T-helper 1 cell treated with Interleukin-12 subunit alpha and Interleukin-12 subunit beta and Interleukin-4 antibody, amounts not matched to agents 30 μg/mL and 1 μg/mL, for 36 hours (primary cell): ENCODE results near the gene CENPF.
"Not testable (repeated sequence)": the region's sequence is repeated elsewhere in the genome, so short reads cannot be mapped to it uniquely, and the experiment has no call there.

Source experiments
- H3K27ac Mint-ChIP-seq: one replicate; pipeline ENCODE4 v1.8.0; 2021; ENCODE audit warnings: mild to moderate bottlenecking, mixed read lengths
- H3K27me3 Mint-ChIP-seq: one replicate; pipeline ENCODE4 v1.8.0; 2021; ENCODE audit warnings: low read depth, mixed read lengths
- H3K36me3 Mint-ChIP-seq: one replicate; pipeline ENCODE4 v1.8.0; 2021; ENCODE audit warnings: low read depth, mixed read lengths
- H3K4me1 Mint-ChIP-seq: one replicate; pipeline ENCODE4 v1.8.0; 2021; ENCODE audit warnings: low read depth, mixed read lengths
- H3K4me3 Mint-ChIP-seq: one replicate; pipeline ENCODE4 v1.8.0; 2021; ENCODE audit warnings: mild to moderate bottlenecking, moderate library complexity, mixed read lengths
- H3K9me3 Mint-ChIP-seq: one replicate; pipeline ENCODE4 v1.8.0; 2021; ENCODE audit warnings: mixed read lengths

Gene CENPF

DNA sequence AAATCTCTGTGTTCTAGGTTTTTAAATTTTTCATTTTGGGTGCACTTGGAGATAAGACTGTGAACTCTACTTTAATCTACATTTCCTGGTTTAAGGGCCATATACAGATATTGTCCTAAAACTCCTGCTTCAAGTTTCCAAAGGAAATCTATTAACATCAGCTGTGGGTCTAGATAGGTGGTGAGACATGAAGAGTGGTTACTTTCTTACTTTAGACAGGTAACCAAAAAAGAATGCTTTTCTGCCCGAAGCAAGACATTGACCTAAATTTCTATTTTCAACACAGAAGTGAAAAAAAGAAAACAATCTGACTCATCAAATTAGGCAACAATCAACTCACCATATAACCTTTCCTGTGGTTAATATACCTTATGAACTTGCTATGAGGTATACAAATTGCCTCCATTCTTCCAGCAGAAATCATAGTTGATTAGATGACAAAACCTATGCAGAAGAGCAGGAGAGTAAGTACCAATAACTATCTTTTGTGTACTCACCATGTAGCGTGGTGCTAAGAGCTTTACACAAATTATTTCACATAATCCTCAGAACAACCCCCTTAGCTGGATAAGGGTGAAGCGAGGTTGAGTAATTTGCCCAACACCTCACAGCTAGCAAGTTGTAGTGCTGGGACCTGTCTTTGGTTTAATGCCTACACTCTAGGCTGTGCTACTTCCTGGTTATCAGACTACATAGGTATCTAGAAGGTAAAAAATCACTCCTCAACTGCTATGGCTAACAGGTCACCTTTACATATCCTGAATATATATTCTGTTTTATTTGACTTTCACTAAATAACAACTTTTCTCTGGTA lies 28.2 kb upstream of the CENPF start:
- Mint-ChIP-seq H3K36me3 (peaks cover 9% of the 10 kb centered on the region), H3K27me3 (peaks cover 5% of the 10 kb centered on the region), H3K4me3 (no peak overlapping the region), H3K27ac (no peak overlapping the region), H3K9me3 (peaks cover 20% of the 10 kb centered on the region), H3K4me1 (no peaks in the 10 kb centered on the region)

DNA sequence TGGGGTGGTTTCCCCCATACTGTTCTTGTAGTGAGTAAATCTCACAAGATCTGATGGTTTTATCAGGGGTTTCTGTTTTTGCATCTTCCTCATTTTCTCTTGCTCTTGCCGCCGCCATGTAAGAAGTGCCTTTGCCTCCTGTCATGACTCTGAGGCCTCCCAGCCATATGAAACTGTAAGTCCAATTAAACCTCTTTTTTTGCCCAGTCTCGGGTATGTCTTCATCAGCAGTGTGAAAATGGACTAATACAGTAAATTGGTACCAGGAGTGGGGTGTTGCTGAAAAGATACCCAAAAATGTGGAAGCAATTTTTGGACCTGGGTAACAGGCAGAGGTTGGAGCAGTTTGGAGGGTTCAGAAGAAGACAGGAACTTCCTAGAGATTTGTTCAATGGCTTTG lies 26.9 kb upstream of the CENPF start:
- H3K4me1 Mint-ChIP-seq, H3K36me3 Mint-ChIP-seq, H3K27ac Mint-ChIP-seq, H3K4me3 Mint-ChIP-seq, H3K27me3 Mint-ChIP-seq: not testable (repeated sequence)
- peaks cover 20% of the 10 kb centered on the region for H3K9me3 Mint-ChIP-seq

DNA sequence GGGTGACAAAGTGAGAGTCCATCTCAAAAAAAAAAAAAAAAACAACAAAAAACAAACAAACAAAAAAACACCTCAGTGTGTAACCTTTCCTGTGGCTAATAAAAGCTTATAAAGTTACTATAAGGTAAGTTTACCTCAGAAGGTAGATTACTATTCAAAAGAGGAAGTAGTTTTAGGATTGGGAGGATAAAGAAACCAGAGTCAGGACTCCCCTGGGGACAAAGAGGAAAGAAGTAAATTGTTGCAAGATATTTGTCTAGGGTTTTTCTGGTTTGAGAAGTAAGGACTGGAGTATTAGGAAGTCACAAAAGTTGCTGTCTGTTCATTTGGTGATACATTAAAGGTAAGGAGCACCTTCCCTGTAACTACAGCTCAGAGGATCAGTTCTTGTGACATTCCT lies 23.8 kb upstream of the CENPF start:
- Mint-ChIP-seq H3K4me1 (no peaks in the 10 kb centered on the region), H3K9me3 (peaks cover 20% of the 10 kb centered on the region), H3K27me3 (peaks cover 5% of the 10 kb centered on the region), H3K36me3 (peaks cover 9% of the 10 kb centered on the region), H3K27ac (no peak overlapping the region), H3K4me3 (no peak overlapping the region)

DNA sequence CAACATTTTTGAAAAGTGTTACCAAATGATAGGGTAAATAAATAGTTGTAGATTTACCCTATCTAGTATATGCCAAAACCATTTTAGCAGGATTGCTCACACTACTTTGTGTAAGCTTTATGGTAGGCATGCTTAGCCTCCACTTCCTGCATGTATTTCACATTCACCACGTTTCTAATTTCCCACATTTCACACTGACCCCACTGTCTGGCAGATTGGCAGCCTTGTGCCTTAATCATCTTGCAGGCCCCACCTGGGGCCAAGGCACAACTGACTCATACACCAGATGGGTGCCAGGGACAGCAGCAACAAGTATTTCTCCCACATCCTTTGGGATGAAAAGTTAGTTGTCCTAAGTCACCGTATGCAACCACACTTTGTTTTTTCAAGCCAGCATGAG lies 21.2 kb upstream of the CENPF start:
- Mint-ChIP-seq H3K27ac (no peak overlapping the region), H3K4me1 (no peaks in the 10 kb centered on the region), H3K4me3 (no peak overlapping the region), H3K27me3 (peaks cover 4% of the 10 kb centered on the region), H3K36me3 (no peaks in the 10 kb centered on the region), H3K9me3 (peaks cover 2% of the 10 kb centered on the region)

DNA sequence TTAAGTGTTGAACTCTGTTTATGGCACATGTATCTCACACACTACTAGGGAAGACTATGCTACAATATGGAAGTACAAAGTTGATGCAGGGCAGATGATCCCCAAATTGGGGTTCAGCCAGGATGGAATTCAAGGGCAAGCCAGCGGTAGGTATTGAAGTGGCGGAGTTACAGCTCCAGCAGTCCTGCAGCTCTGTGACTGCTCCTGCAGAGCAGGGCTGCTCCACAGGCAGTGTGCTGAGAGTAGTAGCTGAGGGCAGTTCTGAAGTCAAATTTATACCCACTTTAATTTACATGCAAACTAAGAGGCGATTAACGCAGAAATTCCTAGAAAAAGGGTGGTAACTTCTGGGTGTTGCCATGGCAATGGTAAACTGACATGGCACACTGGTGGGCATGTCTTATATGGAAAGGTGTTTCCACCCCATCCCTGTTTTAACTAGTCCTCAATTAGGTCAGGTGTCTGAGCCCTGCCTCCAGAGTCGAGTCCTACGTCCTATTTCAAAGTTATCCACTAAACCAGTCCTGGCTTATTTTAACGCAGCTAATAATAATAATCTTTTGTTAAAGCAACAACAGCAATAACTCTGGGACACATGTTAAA lies 20.6 kb upstream of the CENPF start:
- no peak overlapping the region for H3K4me3 Mint-ChIP-seq
- no peak overlapping the region for H3K27ac Mint-ChIP-seq
- no peaks in the 10 kb centered on the region for H3K36me3 Mint-ChIP-seq
- H3K9me3 Mint-ChIP-seq, result no peaks in the 10 kb centered on the region
- H3K4me1 Mint-ChIP-seq, result no peaks in the 10 kb centered on the region
- peaks cover 4% of the 10 kb centered on the region for H3K27me3 Mint-ChIP-seq

DNA sequence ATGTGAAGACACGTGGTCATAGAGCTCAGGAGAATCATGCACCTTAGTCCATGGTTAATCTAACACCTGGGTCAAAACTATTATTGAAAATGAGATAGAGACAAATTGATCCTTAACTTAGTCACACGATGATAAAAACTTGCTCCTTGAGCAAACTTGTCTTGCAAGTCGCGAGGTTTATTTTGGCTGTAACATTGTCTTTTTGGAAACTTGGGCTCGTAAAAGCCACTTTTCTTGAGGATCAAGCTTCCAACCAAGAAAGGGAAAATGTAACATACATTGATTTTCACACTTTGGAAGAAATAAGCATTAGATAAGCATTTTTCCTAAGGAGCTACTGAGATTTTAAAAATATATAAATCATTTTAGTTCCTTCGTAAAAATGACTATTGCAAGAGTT lies 19.9 kb upstream of the CENPF start:
- H3K27ac Mint-ChIP-seq, result no peak overlapping the region

DNA sequence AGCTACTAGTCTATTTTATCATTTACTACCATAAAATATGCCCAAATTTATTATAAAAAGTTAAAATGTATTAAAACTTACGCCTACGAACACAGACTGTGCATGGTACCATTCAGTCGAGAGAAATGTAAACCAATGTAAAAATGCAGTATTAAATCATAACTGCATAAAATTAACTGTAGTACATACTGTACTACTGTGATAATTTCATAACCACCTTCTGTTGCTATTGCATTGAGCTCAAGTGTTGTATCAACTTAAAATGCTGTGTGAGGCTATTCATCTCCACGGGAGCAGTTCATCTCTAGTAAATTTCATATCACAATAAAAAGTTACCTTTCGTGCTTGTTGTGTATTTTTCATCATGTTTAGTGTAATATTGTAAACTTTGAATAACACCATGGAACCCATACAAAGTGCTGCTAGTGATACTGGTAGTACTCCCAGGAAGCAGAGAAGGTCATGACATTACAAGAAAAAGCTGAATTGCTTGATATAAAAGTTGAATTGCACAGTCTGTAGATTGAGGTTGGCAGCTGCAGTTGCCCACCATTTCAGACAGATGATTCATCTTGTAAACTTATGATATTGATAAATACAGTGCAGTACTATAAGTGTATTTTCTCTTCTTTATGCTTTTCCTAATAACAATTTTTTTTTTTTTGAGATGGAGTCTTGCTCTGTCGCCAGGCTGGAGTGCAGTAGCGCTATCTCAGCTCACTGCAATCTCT lies 19.0 kb upstream of the CENPF start:
- Mint-ChIP-seq H3K36me3 (no peaks in the 10 kb centered on the region), H3K4me1 (no peaks in the 10 kb centered on the region), H3K27me3 (peaks cover 4% of the 10 kb centered on the region), H3K9me3 (no peaks in the 10 kb centered on the region), H3K4me3 (no peak overlapping the region), H3K27ac (no peak overlapping the region)

More for the DNA sequence above, 19.9 kb upstream of the CENPF start:
- Mint-ChIP-seq H3K4me3 (no peak overlapping the region), H3K4me1 (no peaks in the 10 kb centered on the region), H3K9me3 (no peaks in the 10 kb centered on the region), H3K27me3 (peaks cover 4% of the 10 kb centered on the region), H3K36me3 (no peaks in the 10 kb centered on the region)

DNA sequence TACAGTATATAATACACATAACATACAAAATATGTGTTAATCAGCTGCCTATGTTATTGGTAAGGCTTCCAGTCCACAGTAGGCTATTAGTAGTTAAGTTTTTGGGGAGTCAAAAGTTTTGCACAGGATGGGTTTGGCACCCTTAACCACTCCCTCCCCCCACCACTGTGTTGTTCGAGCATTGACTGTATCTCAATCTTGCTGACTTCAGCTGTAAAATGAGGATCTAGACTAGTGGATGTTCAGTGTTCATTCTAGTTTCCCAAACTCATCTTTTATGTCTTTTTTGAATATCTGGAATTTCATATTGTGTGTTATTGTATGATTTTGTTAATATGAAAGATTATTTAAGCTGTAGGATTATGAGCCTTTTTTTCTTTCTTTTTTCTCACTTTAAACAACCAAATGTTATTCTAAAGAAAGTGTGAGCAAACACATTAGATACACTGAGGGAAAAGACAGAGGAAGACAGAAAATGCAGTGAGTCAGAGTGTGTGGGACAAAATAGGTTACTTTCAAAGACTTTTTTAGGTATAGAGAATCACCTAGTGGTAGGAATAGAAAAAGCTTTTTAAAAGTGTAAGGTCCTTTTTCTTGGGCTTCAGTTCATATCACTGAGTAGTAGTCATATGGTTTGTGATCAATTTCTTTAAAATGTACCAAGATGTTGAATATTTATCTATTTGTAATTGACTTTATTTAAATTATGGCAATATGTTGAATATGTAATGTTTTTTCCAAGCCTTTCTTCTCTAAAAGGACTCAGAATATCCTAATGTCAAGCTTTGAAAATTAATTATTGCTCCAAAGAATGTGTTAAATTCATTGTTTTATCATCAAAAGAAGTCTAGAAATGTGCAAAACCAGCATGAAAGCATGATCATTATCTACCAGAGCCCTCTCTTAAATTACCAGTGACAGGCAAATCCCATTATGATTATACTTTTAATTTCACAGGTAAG lies 17.9 kb upstream of the CENPF start:
- peaks cover 4% of the 10 kb centered on the region for H3K27me3 Mint-ChIP-seq

DNA sequence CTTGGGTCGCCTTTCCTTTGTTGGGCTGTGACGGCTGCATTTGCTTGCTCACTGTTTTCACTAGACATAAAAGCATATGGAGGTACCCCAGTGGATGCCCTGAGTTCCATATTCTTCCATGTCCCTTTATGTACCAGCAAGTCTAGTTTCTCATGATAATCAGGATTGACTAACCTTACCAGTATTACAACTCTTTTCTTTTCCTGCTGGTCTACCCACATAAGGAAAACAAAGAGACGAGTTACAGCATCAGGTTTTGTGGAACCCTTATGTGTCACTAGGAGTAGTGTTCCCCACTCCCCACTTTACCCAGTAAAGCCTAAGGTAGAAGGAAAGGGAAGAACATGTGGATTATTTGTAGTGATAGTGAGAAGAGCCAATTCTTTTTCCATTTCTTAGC lies 16.4 kb upstream of the CENPF start:
- Mint-ChIP-seq H3K4me3 (no peak overlapping the region), H3K4me1 (no peaks in the 10 kb centered on the region), H3K9me3 (no peaks in the 10 kb centered on the region), H3K27ac (no peak overlapping the region), H3K27me3 (peaks cover 13% of the 10 kb centered on the region), H3K36me3 (no peaks in the 10 kb centered on the region)

More for the DNA sequence above, 17.9 kb upstream of the CENPF start:
- Mint-ChIP-seq H3K36me3 (no peaks in the 10 kb centered on the region), H3K4me3 (no peak overlapping the region), H3K4me1 (no peaks in the 10 kb centered on the region), H3K27ac (no peak overlapping the region), H3K9me3 (no peaks in the 10 kb centered on the region)

DNA sequence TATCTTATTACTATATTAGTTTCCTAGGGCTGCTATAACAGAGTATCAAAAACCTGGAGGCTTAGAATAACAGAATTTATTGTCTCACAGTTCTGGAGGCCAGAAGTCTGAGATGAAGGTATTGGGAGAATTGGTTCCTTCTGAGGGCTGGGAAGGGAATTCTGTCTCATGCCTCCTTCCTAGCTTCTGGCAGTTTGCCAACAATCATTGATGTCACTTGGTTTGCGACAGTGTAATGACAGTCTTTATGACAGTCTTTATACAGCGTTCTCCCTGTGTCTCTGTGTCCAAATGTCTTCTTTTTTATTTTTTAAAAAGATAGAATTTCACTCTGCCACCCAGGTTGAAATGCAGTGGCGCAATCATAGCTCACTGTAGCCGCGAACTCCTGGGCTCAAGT lies 15.8 kb upstream of the CENPF start:
- peaks cover 17% of the 10 kb centered on the region for H3K27me3 Mint-ChIP-seq
- no peak overlapping the region for H3K27ac Mint-ChIP-seq
- no peak overlapping the region for H3K4me3 Mint-ChIP-seq
- H3K9me3 Mint-ChIP-seq, result no peaks in the 10 kb centered on the region
- no peaks in the 10 kb centered on the region for H3K36me3 Mint-ChIP-seq
- no peaks in the 10 kb centered on the region for H3K4me1 Mint-ChIP-seq

DNA sequence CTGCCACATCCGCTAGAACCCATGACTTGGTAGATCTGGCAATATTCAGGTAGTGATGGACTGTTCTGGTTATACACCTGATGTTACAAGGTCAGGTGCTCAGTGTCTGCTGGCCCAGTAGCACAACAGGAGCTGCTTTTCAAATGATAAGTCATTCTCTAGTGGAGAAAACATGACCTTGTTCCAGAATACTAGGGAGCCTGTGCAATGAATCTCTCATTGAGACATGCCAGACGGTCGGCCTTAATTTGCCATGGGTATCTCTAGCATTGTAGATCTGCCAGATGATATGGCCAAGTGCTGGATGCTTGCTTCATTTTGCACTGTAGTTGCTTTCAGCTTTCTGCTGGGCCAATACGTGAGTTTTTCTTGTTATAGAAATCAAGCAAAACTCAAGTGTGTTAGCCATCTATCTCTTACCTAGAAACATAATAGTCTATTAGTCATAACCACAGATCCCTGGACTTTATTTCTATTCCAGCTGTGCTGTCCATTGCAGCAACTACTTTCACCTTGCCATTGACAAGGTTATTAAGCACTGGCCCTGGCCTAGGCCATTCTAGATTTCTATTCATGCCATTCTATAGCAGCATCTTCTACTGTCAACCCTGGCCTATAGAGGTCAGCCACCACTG lies 13.9 kb upstream of the CENPF start:
- no peaks in the 10 kb centered on the region for H3K36me3 Mint-ChIP-seq
- no peak overlapping the region for H3K4me3 Mint-ChIP-seq
- H3K4me1 Mint-ChIP-seq, result no peaks in the 10 kb centered on the region
- no peak overlapping the region for H3K27ac Mint-ChIP-seq
- peaks cover 22% of the 10 kb centered on the region for H3K27me3 Mint-ChIP-seq
- no peaks in the 10 kb centered on the region for H3K9me3 Mint-ChIP-seq

DNA sequence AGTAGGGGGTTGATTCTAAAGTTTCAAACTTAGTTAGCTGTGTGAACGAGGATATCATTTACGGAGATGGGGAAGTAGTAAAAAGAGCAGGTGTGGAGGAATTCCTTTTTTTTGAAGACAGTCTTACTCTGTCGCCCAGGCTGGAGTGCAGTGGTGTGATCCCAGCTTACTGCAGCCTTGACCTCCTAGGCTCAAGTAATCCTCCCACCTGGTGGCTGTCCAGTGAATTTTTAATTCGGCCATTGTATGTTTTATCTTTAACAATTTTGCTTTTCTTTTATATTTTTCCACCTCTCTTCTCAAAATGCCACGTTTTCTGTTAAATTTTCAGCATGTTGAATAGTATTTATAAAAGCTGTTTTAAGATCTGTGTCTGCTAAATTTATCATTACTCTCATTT lies 12.3 kb upstream of the CENPF start:
- no peaks in the 10 kb centered on the region for H3K9me3 Mint-ChIP-seq
- H3K4me3 Mint-ChIP-seq, result no peak overlapping the region
- peaks cover 25% of the 10 kb centered on the region for H3K27me3 Mint-ChIP-seq
- no peak overlapping the region for H3K27ac Mint-ChIP-seq
- H3K4me1 Mint-ChIP-seq, result no peaks in the 10 kb centered on the region
- no peaks in the 10 kb centered on the region for H3K36me3 Mint-ChIP-seq

DNA sequence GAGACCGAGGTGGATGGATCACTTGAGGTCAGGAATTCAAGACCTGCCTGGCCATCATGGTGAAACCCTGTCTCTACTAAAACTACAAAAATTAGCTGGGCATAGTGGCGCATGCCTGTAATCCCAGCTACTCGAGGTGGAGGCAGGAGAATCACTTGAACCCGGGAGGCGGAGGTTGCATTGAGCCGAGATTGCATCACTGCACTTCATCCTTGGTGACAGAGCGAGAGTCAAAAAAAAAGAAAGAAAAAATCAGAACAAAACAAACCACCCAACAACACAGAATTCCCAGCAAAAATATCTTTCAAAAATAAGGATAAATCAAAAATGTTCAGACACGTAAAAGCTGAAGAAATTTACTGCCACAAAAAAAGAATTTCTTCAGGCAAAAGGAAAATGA lies 11.1 kb upstream of the CENPF start:
- H3K27ac Mint-ChIP-seq, H3K4me3 Mint-ChIP-seq: not testable (repeated sequence)
- peaks cover 24% of the 10 kb centered on the region for H3K27me3 Mint-ChIP-seq

DNA sequence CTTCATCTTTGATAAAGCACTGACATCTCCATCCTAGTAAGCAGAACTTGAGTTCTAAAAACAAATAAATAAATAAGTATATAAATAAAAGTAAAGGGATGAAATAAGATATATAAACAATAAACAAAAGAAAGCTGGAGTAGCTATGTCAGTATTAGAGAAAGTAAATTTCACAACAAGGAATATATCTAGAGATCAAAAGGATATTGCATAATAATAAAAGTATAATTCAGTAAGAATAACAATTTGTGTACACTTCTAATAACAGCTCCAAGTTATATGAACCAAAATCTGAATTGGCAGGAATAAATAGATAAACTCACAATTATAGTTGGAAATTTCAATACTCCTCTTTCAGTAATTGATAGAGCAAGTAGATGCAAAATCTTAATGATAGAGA lies 9.8 kb upstream of the CENPF start:
- no peaks in the 10 kb centered on the region for H3K36me3 Mint-ChIP-seq
- no peaks in the 10 kb centered on the region for H3K4me1 Mint-ChIP-seq
- H3K27me3 Mint-ChIP-seq, result peaks cover 24% of the 10 kb centered on the region
- H3K27ac Mint-ChIP-seq, result no peak overlapping the region
- H3K9me3 Mint-ChIP-seq, result no peaks in the 10 kb centered on the region
- H3K4me3 Mint-ChIP-seq, result no peak overlapping the region

More for the DNA sequence above, 11.1 kb upstream of the CENPF start:
- H3K4me1 Mint-ChIP-seq, H3K9me3 Mint-ChIP-seq, H3K36me3 Mint-ChIP-seq: not testable (repeated sequence)
